ENCODE results near the gene STXBP1.

Gene STXBP1

GRCh38 chr9:127569886-127570401 lies 42.1 kb upstream of the STXBP1 start:
- DNase-seq = no peak
- TF ChIP-seq CTCF (IDR thresholded peaks at IDR 0.05) = no peak
- Mint-ChIP-seq H3K27ac (peak overlapping the region; percentile 64), H3K36me3 (ENCODE audit: low read depth) (no peaks in the 10 kb centered on the region), H3K9me3 (no peaks in the 10 kb centered on the region), H3K4me3 (peak overlapping the region; percentile 85), H3K4me1 (peaks cover 51% of the 10 kb centered on the region), H3K27me3 (ENCODE audit: low read depth, poor library complexity) (peaks cover 6% of the 10 kb centered on the region)

GRCh38 chr9:127570533-127571111 lies 41.5 kb upstream of the STXBP1 start:
- H3K4me3 Mint-ChIP-seq = peak overlapping the region; percentile 85
- peaks cover 6% of the 10 kb centered on the region for H3K27me3 Mint-ChIP-seq (ENCODE audit: low read depth, poor library complexity)
- no peak overlapping the region for H3K27ac Mint-ChIP-seq
- no peaks in the 10 kb centered on the region for H3K9me3 Mint-ChIP-seq
- no peak for TF ChIP-seq CTCF (IDR thresholded peaks at IDR 0.05)
- H3K36me3 Mint-ChIP-seq (ENCODE audit: low read depth) = no peaks in the 10 kb centered on the region
- no peak for DNase-seq
- peaks cover 52% of the 10 kb centered on the region for H3K4me1 Mint-ChIP-seq

- no peaks in the 10 kb centered on the region for H3K36me3 Mint-ChIP-seq (ENCODE audit: low read depth)
- no peak overlapping the region for H3K27ac Mint-ChIP-seq
- H3K4me3 Mint-ChIP-seq = peak overlapping the region; percentile 36
- H3K9me3 Mint-ChIP-seq = no peaks in the 10 kb centered on the region
- no peak for DNase-seq
- peaks cover 45% of the 10 kb centered on the region for H3K4me1 Mint-ChIP-seq
- H3K27me3 Mint-ChIP-seq (ENCODE audit: low read depth, poor library complexity) = peaks cover 6% of the 10 kb centered on the region
- TF ChIP-seq CTCF (IDR thresholded peaks at IDR 0.05) = no peak
Observed at GRCh38 chr9:127571971-127572370, 40.1 kb upstream of the STXBP1 start.

- Mint-ChIP-seq H3K36me3 (ENCODE audit: low read depth) (no peaks in the 10 kb centered on the region), H3K4me1 (peaks cover 35% of the 10 kb centered on the region), H3K27me3 (ENCODE audit: low read depth, poor library complexity) (peaks cover 6% of the 10 kb centered on the region), H3K9me3 (no peaks in the 10 kb centered on the region), H3K27ac (no peak overlapping the region), H3K4me3 (no peak overlapping the region)
- DNase-seq = no peak
- TF ChIP-seq CTCF (IDR thresholded peaks at IDR 0.05) = no peak
Observed at GRCh38 chr9:127572961-127573721, 38.9 kb upstream of the STXBP1 start.

- no peak overlapping the region for H3K4me3 Mint-ChIP-seq
- H3K36me3 Mint-ChIP-seq (ENCODE audit: low read depth) = no peaks in the 10 kb centered on the region
- H3K4me1 Mint-ChIP-seq = peaks cover 42% of the 10 kb centered on the region
- peaks cover 10% of the 10 kb centered on the region for H3K27me3 Mint-ChIP-seq (ENCODE audit: low read depth, poor library complexity)
- no peak for TF ChIP-seq CTCF (IDR thresholded peaks at IDR 0.05)
- no peaks in the 10 kb centered on the region for H3K9me3 Mint-ChIP-seq
- no peak overlapping the region for H3K27ac Mint-ChIP-seq
- no peak for DNase-seq
Observed at GRCh38 chr9:127574072-127574993, 37.7 kb upstream of the STXBP1 start.
